Kasumi-1 (cell line): ENCODE results near the gene TEAD2.

Experiments used
- DNase-seq, 2 experiments: peaks; one replicate each; lab custom pipeline; 2025; lab: John Stamatoyannopoulos, UW

TEAD2 gene

GRCh38 chr19:49362048-49362928 lies at the start of gene TEAD2:
Gene TEAD2, minus strand, starts transcription at chr19:49362416. Its CDS starts 2,341 bp downstream, at chr19:49360075.
- peak in 1 of 2 experiments; percentile 35 for DNase-seq

GRCh38 chr19:49411681-49412326 lies 49.6 kb upstream of the TEAD2 start:
- DNase-seq: no peak

- DNase-seq: peak; percentile 57
Observed at GRCh38 chr19:49409441-49410029, 47.3 kb upstream of the TEAD2 start.

- DNase-seq: peak; percentile 16 to 23
Observed at GRCh38 chr19:49408816-49409440, 46.7 kb upstream of the TEAD2 start.

GRCh38 chr19:49407482-49408015 lies 45.3 kb upstream of the TEAD2 start:
- no peak for DNase-seq

- DNase-seq: no peak
Observed at GRCh38 chr19:49407079-49407478, 44.9 kb upstream of the TEAD2 start.

- DNase-seq: peak; percentile 70
Observed at GRCh38 chr19:49403404-49404187, 41.4 kb upstream of the TEAD2 start.

GRCh38 chr19:49400029-49400428 lies 37.8 kb upstream of the TEAD2 start:
- no peak for DNase-seq

- no peak for DNase-seq
Observed at GRCh38 chr19:49398931-49399330, 36.7 kb upstream of the TEAD2 start.

- no peak for DNase-seq
Observed at GRCh38 chr19:49398001-49398615, 35.9 kb upstream of the TEAD2 start.

GRCh38 chr19:49396738-49397505 lies 34.7 kb upstream of the TEAD2 start:
- DNase-seq: no peak

- DNase-seq: no peak
Observed at GRCh38 chr19:49395581-49396407, 33.6 kb upstream of the TEAD2 start.

- DNase-seq: no peak
Observed at GRCh38 chr19:49393881-49394280, 31.7 kb upstream of the TEAD2 start.

GRCh38 chr19:49391581-49392399 lies 29.6 kb upstream of the TEAD2 start:
- DNase-seq: peak; percentile 63 to 77

- DNase-seq: no peak
Observed at GRCh38 chr19:49390929-49391359, 28.7 kb upstream of the TEAD2 start.

- DNase-seq: no peak
Observed at GRCh38 chr19:49390131-49390928, 28.1 kb upstream of the TEAD2 start.

GRCh38 chr19:49389406-49389805 lies 27.2 kb upstream of the TEAD2 start:
- no peak for DNase-seq
